Neuronal stem cell (in vitro differentiated cells): ENCODE measurements around the gene PCDHB14.

Source experiments
- DNase-seq: peaks from one replicate; pipeline ENCODE4 v3.0.0-alpha.2; 2013; ENCODE audit warnings: low spot score
- H2AFZ ChIP-seq: one replicate; pipeline ENCODE4 v1.6.1; 2013; ENCODE audit warnings: mild to moderate bottlenecking, low read length, inconsistent platforms
- H2AK5ac ChIP-seq: 2 replicates; pipeline ENCODE4 v1.6.1; 2013; ENCODE audit warnings: low read depth, mild to moderate bottlenecking, inconsistent platforms, low read length, moderate library complexity, mixed read lengths
- H2BK120ac ChIP-seq: 2 replicates; pipeline ENCODE4 v1.6.1; 2013; ENCODE audit warnings: low read depth, mild to moderate bottlenecking, inconsistent platforms, low read length, moderate library complexity, mixed read lengths
- H2BK12ac ChIP-seq: one replicate; pipeline ENCODE4 v1.6.1; 2013; ENCODE audit warnings: low read length, inconsistent platforms
- H2BK15ac ChIP-seq: 2 replicates; pipeline ENCODE4 v1.6.1; 2013; ENCODE audit warnings: mild to moderate bottlenecking, low read length, inconsistent platforms, mixed read lengths
- H2BK5ac ChIP-seq: one replicate; pipeline ENCODE4 v1.6.1; 2013; ENCODE audit warnings: inconsistent platforms, mild to moderate bottlenecking, low read length, moderate library complexity
- H3K14ac ChIP-seq: one replicate; pipeline ENCODE4 v1.6.1; 2013; ENCODE audit warnings: low read length, inconsistent platforms
- H3K18ac ChIP-seq: 2 replicates; pipeline ENCODE4 v1.6.1; 2013; ENCODE audit warnings: low read length, inconsistent platforms
- H3K23ac ChIP-seq: 2 replicates; pipeline ENCODE4 v1.6.1; 2013; ENCODE audit warnings: low read depth, mild to moderate bottlenecking, mixed read lengths, low read length, inconsistent platforms; ENCODE audit not compliant: poor library complexity
- H3K27ac ChIP-seq: replicated peaks from 3 replicates; pipeline ENCODE4 v1.5.1; 2013; ENCODE audit warnings: low read length, inconsistent platforms
- H3K27me3 ChIP-seq, 3 experiments: 2 replicates each; pipeline ENCODE4 v1.6.1; 2013; ENCODE audit warnings: low read length in 3 of 3, mild to moderate bottlenecking in 2 of 3, inconsistent platforms in 1 of 3, low read depth in 1 of 3, mixed read lengths in 1 of 3, moderate library complexity in 1 of 3; ENCODE audit not compliant: control insufficient read depth in 3 of 3, insufficient read depth in 3 of 3
- H3K36me3 ChIP-seq, 2 donors: replicated peaks in 1 of 2; 2 replicates each; pipeline ENCODE4 v1.6.1; 2013; ENCODE audit warnings: low read length in 2 of 2; ENCODE audit not compliant: control insufficient read depth in 2 of 2, insufficient read depth in 2 of 2
- H3K4ac ChIP-seq: 2 replicates; pipeline ENCODE4 v1.6.1; 2013; ENCODE audit warnings: inconsistent platforms, mild to moderate bottlenecking, low read length, moderate library complexity
- H3K4me1 ChIP-seq, 2 donors: 1 replicate in 1 of 2; 2 replicates in 1 of 2; pipeline ENCODE4 v1.6.1; 2013; ENCODE audit warnings: low read length in 2 of 2, low read depth in 1 of 2; ENCODE audit not compliant: control insufficient read depth in 2 of 2, insufficient read depth in 1 of 2
- H3K4me2 ChIP-seq: one replicate; pipeline ENCODE4 v1.6.1; 2013; ENCODE audit warnings: mild to moderate bottlenecking, low read length, inconsistent platforms; ENCODE audit not compliant: insufficient read depth, poor library complexity, severe bottlenecking
- H3K4me3 ChIP-seq, 2 donors: 2 replicates each; pipeline ENCODE4 v1.5.1; 2013; ENCODE audit warnings: low read length in 2 of 2, mild to moderate bottlenecking in 2 of 2, inconsistent platforms in 1 of 2, moderate library complexity in 1 of 2
- H3K79me1 ChIP-seq: one replicate; pipeline ENCODE4 v1.6.1; 2013; ENCODE audit warnings: low read depth, mild to moderate bottlenecking, inconsistent platforms, low read length, moderate library complexity
- H3K9ac ChIP-seq: one replicate; pipeline ENCODE4 v1.6.1; 2013; ENCODE audit warnings: mild to moderate bottlenecking, low read depth, low read length, inconsistent platforms; ENCODE audit not compliant: poor library complexity
- H3K9me3 ChIP-seq, 2 donors: replicated peaks in 1 of 2; 2 replicates each; pipeline versions ENCODE3 to v1.6.1; 2013; ENCODE audit warnings: low read length in 2 of 2, mild to moderate bottlenecking in 2 of 2, inconsistent platforms in 1 of 2, low read depth in 1 of 2, mixed read lengths in 1 of 2, moderate library complexity in 1 of 2; ENCODE audit not compliant: control insufficient read depth in 2 of 2, insufficient read depth in 1 of 2
- H4K8ac ChIP-seq: one replicate; pipeline ENCODE4 v1.6.1; 2013; ENCODE audit warnings: low read depth, mild to moderate bottlenecking, inconsistent platforms, low read length, moderate library complexity
- H4K91ac ChIP-seq: one replicate; pipeline ENCODE4 v1.6.1; 2013; ENCODE audit warnings: low read length, low read depth, mild to moderate bottlenecking, inconsistent platforms; ENCODE audit not compliant: poor library complexity
- WGBS, 2 donors: extraction: QIAGEN DNeasy Blood & Tissue Kit; methylation state at CpG; one replicate each; pipeline ENCODE4 v1.1.7; 2013; ENCODE audit warnings: missing lambda C conversion rate in 2 of 2, mixed read lengths in 1 of 2; ENCODE audit not compliant: insufficient read length in 2 of 2, insufficient replicate concordance in 1 of 2; ENCODE audit errors: extremely low coverage in 2 of 2; 5-methylcytosine and 5-hydroxymethylcytosine counted together

PCDHB14 gene

DNA sequence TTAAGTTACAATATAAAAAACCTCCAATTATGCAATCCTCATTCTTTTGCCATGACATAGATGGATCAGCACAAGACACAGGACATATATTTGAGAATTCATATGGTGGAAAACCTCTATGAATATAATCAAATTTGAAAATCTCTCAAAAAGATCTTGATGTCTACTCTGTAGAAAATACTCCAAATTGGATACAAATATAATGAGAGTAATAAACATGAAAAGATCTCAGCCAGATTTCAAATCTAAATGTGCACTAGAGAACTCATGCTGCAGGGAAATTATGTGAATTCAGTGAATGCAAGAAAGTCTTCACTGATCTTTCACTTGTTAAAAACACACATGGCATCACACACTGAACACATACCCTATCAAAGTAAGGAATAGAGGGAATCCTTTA, 35.8 kb downstream of the PCDHB14 start:
- Histone ChIP-seq H3K4me3 (no peak overlapping the region), H4K91ac (no peak overlapping the region), H2BK15ac (no peak overlapping the region), H2AFZ (no peak overlapping the region), H3K18ac (no peak overlapping the region), H3K4me1 (no peaks in the 10 kb centered on the region), H2BK5ac (no peak overlapping the region), H3K27ac (no peak overlapping the region), H3K36me3 (no peaks in the 10 kb centered on the region), H3K27me3 (no peaks in the 10 kb centered on the region), H4K8ac (no peak overlapping the region), H3K14ac (no peak overlapping the region), H2AK5ac (no peak overlapping the region), H3K9ac (no peak overlapping the region), H2BK120ac (no peak overlapping the region), H3K23ac (no peak overlapping the region), H2BK12ac (no peak overlapping the region), H3K79me1 (peaks cover under 1% of the 10 kb centered on the region), H3K4ac (no peak overlapping the region), H3K4me2 (no peak overlapping the region), H3K9me3 (peaks cover 15 to 80% of the 10 kb centered on the region in 2 donors)
- DNase-seq = no peak

DNA sequence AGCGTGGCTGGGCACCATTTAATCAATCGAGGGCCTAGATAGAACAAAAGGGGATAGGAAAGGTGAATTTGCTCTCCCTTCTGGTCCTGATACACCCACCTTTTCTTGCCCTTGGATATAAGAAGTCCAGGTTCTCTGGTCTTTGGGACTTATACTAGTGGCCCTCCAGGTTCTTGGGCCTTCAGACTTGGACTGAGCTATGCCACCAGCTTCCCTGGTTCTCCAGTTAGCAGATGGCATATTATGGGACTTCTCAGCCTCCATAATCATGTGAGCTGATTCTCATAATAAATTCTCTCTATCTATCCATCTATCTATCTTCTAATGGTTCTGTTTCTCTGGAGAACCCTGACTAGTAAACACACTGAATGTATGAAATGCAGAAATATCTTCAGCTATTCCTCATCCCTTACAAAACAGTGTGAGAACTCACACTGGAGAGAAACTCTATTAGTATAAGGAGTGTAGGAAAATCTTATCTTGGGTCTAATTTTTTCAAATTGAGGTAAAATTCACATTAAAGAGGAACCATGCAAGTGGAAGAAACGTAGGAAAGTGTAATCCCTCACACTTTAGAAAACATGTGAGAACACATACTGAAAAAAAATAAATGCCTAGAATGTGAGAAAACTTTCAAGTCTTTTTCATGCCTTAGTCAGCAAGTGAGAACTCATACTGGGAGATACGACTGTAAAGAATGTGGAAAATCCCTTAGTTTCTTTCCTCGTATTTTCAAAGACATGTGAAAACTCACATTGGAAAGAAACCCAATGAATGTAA, 37.5 kb downstream of the PCDHB14 start:
- Histone ChIP-seq H3K4me1 (no peaks in the 10 kb centered on the region), H3K4me3 (no peak overlapping the region), H2AFZ (no peak overlapping the region), H2BK15ac (no peak overlapping the region), H4K8ac (no peak overlapping the region), H2AK5ac (no peak overlapping the region), H2BK12ac (no peak overlapping the region), H3K27ac (no peak overlapping the region), H3K14ac (no peak overlapping the region), H3K4ac (no peak overlapping the region), H2BK5ac (no peak overlapping the region), H3K9me3 (peaks cover 20 to 70% of the 10 kb centered on the region in 2 donors), H3K79me1 (peaks cover 2% of the 10 kb centered on the region), H3K36me3 (no peaks in the 10 kb centered on the region), H3K18ac (no peak overlapping the region), H3K9ac (no peak overlapping the region), H3K23ac (no peak overlapping the region), H4K91ac (no peak overlapping the region), H3K4me2 (no peak overlapping the region), H2BK120ac (no peak overlapping the region), H3K27me3 (no peaks in the 10 kb centered on the region)
- WGBS, 2 donors = no CpG with 5 or more reads among the region's 5 CpGs
- peak; percentile 2 for DNase-seq

DNA sequence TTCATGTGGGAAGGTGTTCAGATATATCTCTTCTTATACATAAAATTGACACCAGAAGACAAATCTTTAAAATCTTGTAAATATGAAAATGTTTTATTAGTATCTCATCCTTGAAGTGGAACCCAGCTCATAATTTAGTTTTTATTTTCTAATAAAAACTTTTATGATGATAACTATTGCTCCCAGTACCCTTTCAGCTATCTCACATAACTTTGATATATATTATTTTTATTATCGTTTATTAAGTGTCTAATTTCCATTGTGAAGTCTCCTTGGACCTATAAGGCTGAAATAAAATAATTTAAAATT, 38.0 kb downstream of the PCDHB14 start:
- no peak for DNase-seq
- no peak overlapping the region for H3K9ac ChIP-seq

DNA sequence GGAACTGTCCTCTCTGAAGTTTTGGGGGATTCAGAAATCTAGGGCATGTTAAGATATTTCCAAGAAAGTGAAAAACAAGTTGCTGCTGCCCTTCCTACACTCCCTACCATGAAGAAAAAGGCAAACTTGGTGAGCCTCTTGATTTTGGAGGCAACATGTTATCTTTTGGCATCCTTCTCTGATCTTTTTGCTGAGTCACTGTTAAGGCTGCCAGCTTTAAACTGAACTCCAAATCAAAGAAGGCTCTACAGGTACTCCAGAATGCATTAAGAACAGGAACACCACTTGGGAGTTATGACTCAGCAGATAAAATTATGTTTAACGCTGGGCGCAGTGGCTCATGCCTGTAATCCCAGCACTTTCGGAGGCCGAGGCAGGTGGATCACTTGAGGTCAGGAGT, 46.1 kb downstream of the PCDHB14 start:
- no peak overlapping the region for H4K91ac ChIP-seq
- H3K23ac ChIP-seq = no peak overlapping the region
- no peak overlapping the region for H3K27ac ChIP-seq
- no peak overlapping the region for H2BK12ac ChIP-seq
- no peak overlapping the region for H3K4me3 ChIP-seq
- H3K36me3 ChIP-seq = peaks cover 0 to 2% of the 10 kb centered on the region in 2 donors
- H2BK120ac ChIP-seq = no peak overlapping the region
- no CpG with 5 or more reads among the region's 4 CpGs for WGBS, 2 donors
- no peak overlapping the region for H2BK5ac ChIP-seq
- H3K18ac ChIP-seq = no peak overlapping the region
- no peak overlapping the region for H3K9ac ChIP-seq
- no peak overlapping the region for H3K4ac ChIP-seq
- no peak overlapping the region for H3K4me2 ChIP-seq
- no peak overlapping the region for H3K14ac ChIP-seq
- H3K79me1 ChIP-seq = no peaks in the 10 kb centered on the region
- no peak overlapping the region for H2AK5ac ChIP-seq
- no peak overlapping the region for H2AFZ ChIP-seq
- H3K27me3 ChIP-seq = no peaks in the 10 kb centered on the region
- H2BK15ac ChIP-seq = no peak overlapping the region
- no peaks in the 10 kb centered on the region for H3K4me1 ChIP-seq
- peaks cover 24 to 36% of the 10 kb centered on the region in 2 donors for H3K9me3 ChIP-seq
- no peak for DNase-seq
- no peak overlapping the region for H4K8ac ChIP-seq

More for the DNA sequence above, 38.0 kb downstream of the PCDHB14 start:
- Histone ChIP-seq H3K4ac (no peak overlapping the region), H2BK15ac (no peak overlapping the region), H4K91ac (no peak overlapping the region), H3K4me3 (no peak overlapping the region), H2BK12ac (no peak overlapping the region), H2BK120ac (no peak overlapping the region), H2BK5ac (no peak overlapping the region), H3K23ac (no peak overlapping the region), H3K18ac (no peak overlapping the region), H2AFZ (no peak overlapping the region), H4K8ac (no peak overlapping the region), H3K27ac (no peak overlapping the region), H3K4me2 (no peak overlapping the region), H3K4me1 (no peaks in the 10 kb centered on the region), H3K36me3 (peaks cover 0 to under 1% of the 10 kb centered on the region in 2 donors), H3K9me3 (peaks cover 21 to 65% of the 10 kb centered on the region in 2 donors), H3K79me1 (peaks cover 2% of the 10 kb centered on the region), H3K14ac (no peak overlapping the region), H3K27me3 (no peaks in the 10 kb centered on the region), H2AK5ac (no peak overlapping the region)
- WGBS, 2 donors = no CpG with 5 or more reads among the region's 1 CpG
